ENCODE measurements around the gene OR1F1.

- TF ChIP-seq POLR2A (IDR thresholded peaks at IDR 0.05) (peak; percentile 67 to 78 (median 77)), CTCF (IDR thresholded peaks at IDR 0.05) (no peak)
These were observed 29.3 kb upstream of the OR1F1 start for GRCh38 chr16:3158510-3159314.
